Mesendoderm (in vitro differentiated cells): ENCODE results near the gene CHRM4.
A peak's percentile ranks its signal among the peaks of the same experiment; 100 is the strongest.

ENCODE experiments used
- DNase-seq: peaks from one replicate; pipeline ENCODE4 v3.0.0; 2013
- H2AK5ac ChIP-seq: 2 replicates; pipeline ENCODE4 v1.6.1; 2013; ENCODE audit warnings: low read length, inconsistent platforms
- H2BK120ac ChIP-seq: 2 replicates; pipeline ENCODE4 v1.6.1; 2013; ENCODE audit warnings: low read depth, mild to moderate bottlenecking, low read length, moderate library complexity, mixed read lengths
- H2BK15ac ChIP-seq: replicated peaks from 2 replicates; pipeline ENCODE4 v1.6.1; 2013; ENCODE audit warnings: low read depth, mild to moderate bottlenecking, moderate library complexity
- H2BK5ac ChIP-seq: 2 replicates; pipeline ENCODE4 v1.6.1; 2013; ENCODE audit warnings: low read length, inconsistent platforms
- H3K18ac ChIP-seq: 2 replicates; pipeline ENCODE4 v1.6.1; 2013; ENCODE audit warnings: mild to moderate bottlenecking, low read length, mixed read lengths
- H3K23ac ChIP-seq: one replicate; pipeline ENCODE4 v1.6.1; 2013; ENCODE audit warnings: low read length
- H3K27ac ChIP-seq: 2 replicates; pipeline ENCODE4 v1.5.1; 2013; ENCODE audit warnings: low read depth, mild to moderate bottlenecking, inconsistent platforms, low read length, moderate library complexity
- H3K27me3 ChIP-seq: 2 replicates; pipeline ENCODE4 v1.6.1; 2013; ENCODE audit warnings: low read length, control low read depth, mild to moderate bottlenecking, inconsistent platforms; ENCODE audit not compliant: insufficient read depth, poor library complexity
- H3K36me3 ChIP-seq: 2 replicates; pipeline ENCODE4 v1.6.1; 2013; ENCODE audit warnings: low read length, inconsistent platforms; ENCODE audit not compliant: control insufficient read depth, insufficient read depth
- H3K4ac ChIP-seq: one replicate; pipeline ENCODE4 v1.6.1; 2013; ENCODE audit warnings: low read depth, mild to moderate bottlenecking, low read length, moderate library complexity
- H3K4me1 ChIP-seq: 2 replicates; pipeline ENCODE4 v1.6.1; 2013; ENCODE audit warnings: low read depth, low read length, inconsistent platforms; ENCODE audit not compliant: control insufficient read depth
- H3K4me2 ChIP-seq: 2 replicates; pipeline ENCODE4 v1.6.1; 2013; ENCODE audit warnings: low read length
- H3K4me3 ChIP-seq: 2 replicates; pipeline ENCODE4 v1.5.1; 2013; ENCODE audit warnings: mild to moderate bottlenecking, low read length
- H3K56ac ChIP-seq: one replicate; pipeline ENCODE4 v1.6.1; 2013; ENCODE audit warnings: low read length
- H3K79me1 ChIP-seq: 2 replicates; pipeline ENCODE4 v1.6.1; 2013; ENCODE audit warnings: low read length, inconsistent platforms
- H3K79me2 ChIP-seq: 2 replicates; pipeline ENCODE4 v1.6.1; 2013; ENCODE audit warnings: mild to moderate bottlenecking, low read length; ENCODE audit not compliant: control insufficient read depth, insufficient read depth
- H3K9ac ChIP-seq: 2 replicates; pipeline ENCODE4 v1.6.1; 2013; ENCODE audit warnings: low read length, inconsistent platforms
- H4K5ac ChIP-seq: one replicate; pipeline ENCODE4 v1.6.1; 2013; ENCODE audit warnings: low read length
- H4K8ac ChIP-seq: one replicate; pipeline ENCODE4 v1.6.1; 2013; ENCODE audit warnings: low read depth, mild to moderate bottlenecking, control low read depth, low read length, moderate library complexity
- WGBS: extraction: QIAGEN DNeasy Blood & Tissue Kit; methylation state at CpG from one replicate; pipeline ENCODE4 v1.1.7; 2013; ENCODE audit warnings: low lambda C conversion rate, missing lambda C conversion rate; ENCODE audit not compliant: insufficient coverage; ENCODE audit errors: extremely low coverage; 5-methylcytosine and 5-hydroxymethylcytosine counted together

The CHRM4 gene

DNA sequence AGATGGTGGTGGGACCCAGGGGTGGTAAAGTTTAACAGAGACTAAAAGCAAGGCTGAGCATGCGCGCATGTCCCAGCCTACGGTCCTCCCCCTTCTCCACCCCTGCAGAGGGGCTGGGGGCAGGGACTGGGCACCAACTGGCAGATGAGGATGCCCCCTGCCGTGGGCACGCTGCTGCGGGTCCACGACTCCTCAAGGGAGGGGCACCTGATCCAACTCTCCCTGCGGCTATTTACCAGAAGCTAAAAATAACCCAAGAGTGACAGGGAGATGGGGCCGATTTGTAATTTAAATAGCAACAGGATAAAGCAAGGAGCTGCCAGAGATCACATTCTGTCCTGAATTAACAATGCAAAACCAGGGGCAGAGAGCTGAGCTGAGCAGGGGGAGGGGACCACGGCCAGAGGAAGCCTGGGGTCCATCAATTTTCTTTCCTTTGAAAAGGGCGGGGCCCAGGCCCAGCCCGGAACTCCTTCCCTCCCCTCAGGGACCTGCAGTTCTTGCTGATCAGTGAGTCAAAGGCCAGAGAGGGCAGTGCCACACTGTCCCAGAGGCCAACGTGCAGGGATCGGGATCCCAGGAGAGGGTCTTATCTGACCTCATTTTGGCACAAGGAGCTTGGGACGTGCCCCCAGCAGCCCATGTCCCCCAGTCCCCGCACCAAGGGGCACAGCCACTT lies 52.4 kb downstream of the CHRM4 start:
- no peak overlapping the region for H3K4ac ChIP-seq
- peak overlapping the region; percentile 81 for H3K56ac ChIP-seq
- peak; percentile 94 for DNase-seq
- no peak overlapping the region for H3K23ac ChIP-seq
- peak overlapping the region; percentile 71 for H3K4me2 ChIP-seq
- H2AK5ac ChIP-seq = peak overlapping the region; percentile 15
- peak overlapping the region; percentile 74 for H2BK5ac ChIP-seq
- no peak overlapping the region for H4K8ac ChIP-seq
- no peaks in the 10 kb centered on the region for H3K79me2 ChIP-seq
- H3K27me3 ChIP-seq = no peaks in the 10 kb centered on the region
- H4K5ac ChIP-seq = no peak overlapping the region
- H3K79me1 ChIP-seq = no peaks in the 10 kb centered on the region
- H3K36me3 ChIP-seq = no peaks in the 10 kb centered on the region
- H2BK120ac ChIP-seq = no peak overlapping the region
- no CpG with 5 or more reads among the region's 16 CpGs for WGBS
- H2BK15ac ChIP-seq = no peak overlapping the region
- peak overlapping the region; percentile 61 for H3K27ac ChIP-seq
- H3K18ac ChIP-seq = peak overlapping the region; percentile 53
- peak overlapping the region; percentile 44 for H3K9ac ChIP-seq
- H3K4me3 ChIP-seq = no peak overlapping the region
- peaks cover 27% of the 10 kb centered on the region for H3K4me1 ChIP-seq

DNA sequence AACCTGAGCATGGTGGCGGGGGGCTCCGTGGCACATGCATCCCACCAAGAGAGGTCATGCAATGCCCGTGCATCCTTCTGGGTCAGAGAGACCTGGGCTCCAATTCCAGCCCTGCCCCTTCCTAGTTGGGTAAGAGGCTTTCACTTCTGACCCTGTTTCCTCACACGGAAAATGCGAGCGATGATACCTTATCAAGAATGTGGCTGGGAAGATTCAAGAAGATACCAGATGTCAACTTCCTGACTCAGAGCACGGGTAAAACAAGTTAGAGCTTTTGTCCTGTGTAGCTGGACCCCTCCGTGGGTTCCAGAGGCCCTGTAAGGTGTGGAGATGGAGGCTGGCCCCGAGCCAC lies 53.0 kb downstream of the CHRM4 start:
- H3K4me3 ChIP-seq = no peak overlapping the region
- no peak overlapping the region for H3K23ac ChIP-seq
- peak overlapping the region; percentile 71 for H3K4me2 ChIP-seq
- no peak overlapping the region for H3K4ac ChIP-seq
- H2BK120ac ChIP-seq = no peak overlapping the region
- peak overlapping the region; percentile 53 for H3K18ac ChIP-seq
- H3K9ac ChIP-seq = peak overlapping the region; percentile 44
- peaks cover 2% of the 10 kb centered on the region for H3K27me3 ChIP-seq
- no peak overlapping the region for H2AK5ac ChIP-seq
- peak overlapping the region; percentile 74 for H2BK5ac ChIP-seq
- WGBS = no CpG with 5 or more reads among the region's 9 CpGs
- peak overlapping the region; percentile 42 for H3K27ac ChIP-seq
- H4K8ac ChIP-seq = no peak overlapping the region
- DNase-seq = peak; percentile 89
- H2BK15ac ChIP-seq = no peak overlapping the region
- H3K79me2 ChIP-seq = no peaks in the 10 kb centered on the region
- peak overlapping the region; percentile 81 for H4K5ac ChIP-seq
- no peaks in the 10 kb centered on the region for H3K79me1 ChIP-seq
- peak overlapping the region; percentile 81 for H3K56ac ChIP-seq
- peaks cover 27% of the 10 kb centered on the region for H3K4me1 ChIP-seq
- no peaks in the 10 kb centered on the region for H3K36me3 ChIP-seq

DNA sequence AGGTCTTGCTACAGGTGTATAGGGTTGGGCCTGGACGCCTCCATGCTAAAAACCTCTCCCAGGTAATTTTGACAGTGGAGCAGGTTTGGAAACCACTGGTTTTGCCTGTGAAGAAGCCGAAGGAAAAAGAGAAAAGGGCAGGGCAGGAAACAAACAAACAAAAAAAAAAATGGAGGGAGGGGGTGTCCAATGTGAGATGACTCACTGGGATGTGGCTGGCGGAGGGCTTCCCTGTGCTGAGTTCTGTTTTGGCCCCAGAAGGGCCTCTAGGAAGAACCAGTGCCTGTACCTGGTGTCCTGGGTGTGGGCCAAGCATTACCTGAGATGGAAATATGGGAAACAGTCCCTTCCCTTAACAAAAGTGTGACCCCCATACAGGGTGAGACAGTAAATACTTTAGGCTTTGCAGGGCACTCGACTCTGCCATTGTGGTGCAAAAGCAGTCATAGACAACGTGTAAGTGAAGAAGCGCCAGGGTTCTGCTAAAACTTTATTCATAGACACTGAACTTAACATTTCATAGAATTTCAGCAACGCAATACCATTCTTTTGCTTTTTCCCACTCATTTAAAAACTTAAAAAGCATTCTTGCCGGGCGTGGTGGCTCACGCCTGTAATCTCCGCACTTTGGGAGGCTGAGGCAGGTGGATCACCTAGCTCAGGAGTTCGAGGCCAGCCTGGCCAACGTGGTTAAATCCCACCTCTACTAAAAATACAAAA lies 53.8 kb downstream of the CHRM4 start:
- H3K4me3 ChIP-seq = no peak overlapping the region
- H2AK5ac ChIP-seq = no peak overlapping the region
- WGBS = no CpG with 5 or more reads among the region's 13 CpGs
- H3K23ac ChIP-seq = no peak overlapping the region
- H2BK15ac ChIP-seq = no peak overlapping the region
- H3K56ac ChIP-seq = no peak overlapping the region
- no peak overlapping the region for H4K8ac ChIP-seq
- no peak overlapping the region for H3K27ac ChIP-seq
- no peaks in the 10 kb centered on the region for H3K36me3 ChIP-seq
- H3K79me2 ChIP-seq = no peaks in the 10 kb centered on the region
- no peak overlapping the region for H4K5ac ChIP-seq
- no peak overlapping the region for H3K18ac ChIP-seq
- no peak overlapping the region for H3K9ac ChIP-seq
- peaks cover 3% of the 10 kb centered on the region for H3K27me3 ChIP-seq
- no peak overlapping the region for H2BK120ac ChIP-seq
- DNase-seq = no peak
- H3K4ac ChIP-seq = no peak overlapping the region
- H3K79me1 ChIP-seq = no peaks in the 10 kb centered on the region
- H3K4me2 ChIP-seq = no peak overlapping the region
- no peak overlapping the region for H2BK5ac ChIP-seq
- peaks cover 22% of the 10 kb centered on the region for H3K4me1 ChIP-seq

DNA sequence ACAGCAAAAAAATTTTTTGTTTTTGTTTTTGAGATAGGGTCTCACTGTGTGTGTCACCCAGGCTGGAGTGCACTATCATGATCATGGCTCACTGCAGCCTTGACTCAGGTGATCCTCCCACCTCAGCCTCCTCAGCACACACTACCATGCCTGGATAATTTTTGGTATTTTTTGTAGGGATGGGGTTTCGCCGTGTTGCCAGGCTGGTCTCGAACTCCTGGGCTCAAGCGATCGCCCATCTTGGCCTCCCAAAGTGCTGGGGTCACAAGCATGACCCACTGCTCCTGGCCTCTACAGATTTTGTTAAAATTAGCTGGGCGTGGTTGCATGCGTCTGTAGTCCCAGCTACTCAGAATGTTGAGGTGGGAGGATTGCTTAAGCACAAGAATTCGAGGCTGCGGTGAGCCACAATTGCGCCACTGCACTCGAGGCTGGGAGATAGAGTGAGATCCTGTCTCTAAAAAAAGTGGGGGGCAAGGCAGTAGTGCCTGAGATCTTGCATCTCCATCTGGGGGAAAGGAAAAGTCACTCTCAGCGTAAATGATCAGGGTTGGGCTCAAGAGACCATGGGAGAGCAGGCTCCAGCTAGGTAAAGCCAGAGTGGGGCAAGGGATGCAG lies 54.9 kb downstream of the CHRM4 start:
- Histone ChIP-seq H3K79me2 (no peaks in the 10 kb centered on the region), H3K4me1 (peaks cover 15% of the 10 kb centered on the region), H3K4ac (no peak overlapping the region), H3K56ac (no peak overlapping the region), H3K23ac (no peak overlapping the region), H3K18ac (no peak overlapping the region), H4K5ac (no peak overlapping the region), H4K8ac (no peak overlapping the region), H3K27me3 (peaks cover 9% of the 10 kb centered on the region), H3K79me1 (no peaks in the 10 kb centered on the region), H3K4me3 (no peak overlapping the region), H2AK5ac (no peak overlapping the region), H3K4me2 (no peak overlapping the region), H2BK15ac (no peak overlapping the region), H3K9ac (no peak overlapping the region), H3K27ac (no peak overlapping the region), H2BK120ac (no peak overlapping the region), H2BK5ac (no peak overlapping the region), H3K36me3 (no peaks in the 10 kb centered on the region)
- no CpG with 5 or more reads among the region's 12 CpGs for WGBS
- no peak for DNase-seq

DNA sequence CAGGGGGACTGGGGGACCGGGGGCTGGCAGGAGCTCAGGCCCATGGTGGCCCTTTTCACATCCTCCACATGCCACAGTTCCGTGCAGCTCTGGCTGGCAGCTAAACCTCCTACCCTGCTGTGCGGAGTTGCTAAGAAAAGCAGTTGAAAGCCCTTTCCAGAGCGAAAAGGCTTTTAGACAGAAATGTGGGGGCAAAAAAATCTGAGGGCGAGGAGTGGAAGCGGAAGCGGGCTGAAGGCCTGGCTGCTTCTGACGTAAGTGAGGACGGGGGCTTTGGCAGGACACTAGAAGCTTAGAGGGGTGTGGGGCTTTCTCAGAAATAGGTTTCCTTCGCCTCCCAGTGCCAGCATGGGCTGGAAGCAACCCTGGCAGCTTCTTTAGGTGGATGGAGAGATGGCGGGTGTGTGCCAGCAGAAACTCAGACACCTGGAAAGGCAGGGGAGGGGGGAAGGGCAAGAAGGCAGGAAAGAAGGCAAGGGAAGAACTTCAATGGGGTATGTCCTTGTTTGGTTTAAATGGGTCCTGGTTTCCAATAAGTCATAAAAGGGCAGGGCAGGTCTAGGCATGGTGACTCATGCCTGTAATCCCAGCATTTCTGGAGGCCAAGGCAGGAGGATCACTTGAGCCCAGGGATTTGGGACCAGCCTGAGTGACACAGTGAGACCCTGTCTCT lies 55.5 kb downstream of the CHRM4 start:
- no peak overlapping the region for H2BK120ac ChIP-seq
- H4K8ac ChIP-seq = no peak overlapping the region
- no peak overlapping the region for H3K23ac ChIP-seq
- WGBS = no CpG with 5 or more reads among the region's 11 CpGs
- H3K79me1 ChIP-seq = no peaks in the 10 kb centered on the region
- H3K4me3 ChIP-seq = no peak overlapping the region
- H3K9ac ChIP-seq = no peak overlapping the region
- no peak overlapping the region for H2AK5ac ChIP-seq
- H3K79me2 ChIP-seq = no peaks in the 10 kb centered on the region
- H3K27me3 ChIP-seq = peaks cover 10% of the 10 kb centered on the region
- peaks cover 11% of the 10 kb centered on the region for H3K4me1 ChIP-seq
- no peak overlapping the region for H4K5ac ChIP-seq
- no peak overlapping the region for H3K18ac ChIP-seq
- no peak overlapping the region for H3K27ac ChIP-seq
- no peak for DNase-seq
- peak overlapping the region; percentile 3 for H3K56ac ChIP-seq
- no peaks in the 10 kb centered on the region for H3K36me3 ChIP-seq
- H2BK15ac ChIP-seq = no peak overlapping the region
- H3K4ac ChIP-seq = no peak overlapping the region
- H2BK5ac ChIP-seq = no peak overlapping the region
- H3K4me2 ChIP-seq = no peak overlapping the region
